Measurements from ENCODE around the gene GLRX. TPM values are rescaled to one million over a fixed set of nuclear protein-coding genes. Genes with fewer than 3 reads are reported as not detected.
"Not testable (repeated sequence)": the region's sequence is repeated elsewhere in the genome, so short reads cannot be mapped to it uniquely, and the experiment has no call there.

Gene GLRX
- total RNA-seq, 2 experiments from 2014 or later: 52.9 to 80.5 TPM

GRCh38 chr5:95870105-95870672 is 47.7 kb upstream of the GLRX start:
- ChIA-PET POLR2A (interaction anchor here (0.6 to 1.3 kb wide), 4 partner anchors 9 to 447 kb away, joined by 3 to 8 read pairs (median 4); no protein-coding TSS in a partner anchor), CTCF (ENCODE audit: unreplicated experiment) (no interaction called here)
- H3K9me3 ChIP-seq (ENCODE audit: low read length): no peaks in the 10 kb centered on the region
- intact Hi-C loops (cut with micrococcal nuclease; ENCODE audit: unreplicated experiment): no loop called here
- no peak for DNase-seq (ENCODE audit: low spot score)
- peaks cover 13% of the 10 kb centered on the region for H3K4me1 ChIP-seq (ENCODE audit: insufficient read depth, low read length, poor library complexity, severe bottlenecking)
- H3K36me3 ChIP-seq (ENCODE audit: insufficient read depth, low read length): no peaks in the 10 kb centered on the region
- no TSS peak for BruUV-seq (replicated peaks)
- H4K20me1 ChIP-seq (ENCODE audit: insufficient read depth, low read length): no peaks in the 10 kb centered on the region
- H3K79me2 ChIP-seq (ENCODE audit: insufficient read depth, low read depth, low read length): no peaks in the 10 kb centered on the region
- H3K4me2 ChIP-seq (ENCODE audit: low read length): no peak overlapping the region
- H3K4me3 ChIP-seq (ENCODE audit: low read depth, low read length, poor library complexity, severe bottlenecking): no peak overlapping the region
- H3K27ac ChIP-seq (ENCODE audit: low read depth, low read length, poor library complexity, severe bottlenecking): no peak overlapping the region
- H3K9me2 ChIP-seq (ENCODE audit: insufficient read depth, low read length): no peaks in the 10 kb centered on the region
- TF ChIP-seq CTCF (conservative IDR thresholded peaks at IDR 0.05; ENCODE audit: low read length) (no peak), EZH2phosphoT487 (IDR thresholded peaks at IDR 0.05; ENCODE audit: borderline replicate concordance, low read depth, low read length) (no peak)
- peak overlapping the region; percentile 1; the same call in 1 of the 2 replicates for H2AFZ ChIP-seq (ENCODE audit: low read length)

GRCh38 chr5:95869173-95869855 is 46.8 kb upstream of the GLRX start:
- BruUV-seq (replicated peaks); H3K4me3 ChIP-seq (ENCODE audit: low read depth, low read length, poor library complexity, severe bottlenecking): not testable (repeated sequence)
- peak; percentile 31 for DNase-seq (ENCODE audit: low spot score)

DNA sequence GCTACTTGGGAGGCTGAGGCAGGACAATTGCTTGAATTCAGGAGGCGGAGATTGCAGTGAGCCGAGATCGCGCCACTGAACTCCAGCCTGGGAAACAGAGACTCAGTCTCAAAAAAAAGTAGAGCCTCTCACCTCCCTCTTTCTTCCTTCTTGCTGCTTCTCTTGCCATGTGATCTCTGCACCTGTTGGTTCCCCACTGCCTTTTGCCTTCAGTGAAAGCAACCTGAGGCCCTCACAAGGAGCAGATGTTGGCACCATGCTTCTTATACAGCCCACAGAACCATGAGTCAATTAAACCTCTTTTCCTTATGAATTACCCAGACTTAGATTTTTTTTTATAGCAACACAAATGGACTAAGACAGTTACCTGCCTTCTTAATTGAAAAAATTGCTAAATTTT is 45.6 kb upstream of the GLRX start:
- CTCF ChIA-PET (ENCODE audit: unreplicated experiment): no interaction called here
- H3K4me2 ChIP-seq (ENCODE audit: low read length): no peak overlapping the region
- TF ChIP-seq CTCF (conservative IDR thresholded peaks at IDR 0.05; ENCODE audit: low read length) (no peak), EZH2phosphoT487 (IDR thresholded peaks at IDR 0.05; ENCODE audit: borderline replicate concordance, low read depth, low read length) (no peak)
- H3K79me2 ChIP-seq (ENCODE audit: insufficient read depth, low read depth, low read length): no peaks in the 10 kb centered on the region
- intact Hi-C loops (cut with micrococcal nuclease; ENCODE audit: unreplicated experiment): no loop called here
- no peak for DNase-seq (ENCODE audit: low spot score)
- no peaks in the 10 kb centered on the region for H4K20me1 ChIP-seq (ENCODE audit: insufficient read depth, low read length)
- no peaks in the 10 kb centered on the region for H3K9me3 ChIP-seq (ENCODE audit: low read length)
- no peak overlapping the region for H3K4me3 ChIP-seq (ENCODE audit: low read depth, low read length, poor library complexity, severe bottlenecking)
- POLR2A ChIA-PET: no interaction called here
- H3K36me3 ChIP-seq (ENCODE audit: insufficient read depth, low read length): no peaks in the 10 kb centered on the region
- H3K4me1 ChIP-seq (ENCODE audit: insufficient read depth, low read length, poor library complexity, severe bottlenecking): peaks cover 13% of the 10 kb centered on the region
- H3K27ac ChIP-seq (ENCODE audit: low read depth, low read length, poor library complexity, severe bottlenecking): no peak overlapping the region
- BruUV-seq (replicated peaks): no TSS peak
- H2AFZ ChIP-seq (ENCODE audit: low read length): no peak overlapping the region
- H3K9me2 ChIP-seq (ENCODE audit: insufficient read depth, low read length): no peaks in the 10 kb centered on the region

More at GRCh38 chr5:95869173-95869855, 46.8 kb upstream of the GLRX start:
- CTCF ChIA-PET (ENCODE audit: unreplicated experiment); H4K20me1 ChIP-seq (ENCODE audit: insufficient read depth, low read length); H3K9me3 ChIP-seq (ENCODE audit: low read length); H3K36me3 ChIP-seq (ENCODE audit: insufficient read depth, low read length); H3K27ac ChIP-seq (ENCODE audit: low read depth, low read length, poor library complexity, severe bottlenecking); H3K79me2 ChIP-seq (ENCODE audit: insufficient read depth, low read depth, low read length); H3K9me2 ChIP-seq (ENCODE audit: insufficient read depth, low read length); H2AFZ ChIP-seq (ENCODE audit: low read length); intact Hi-C loops (cut with micrococcal nuclease; ENCODE audit: unreplicated experiment): not testable (repeated sequence)
- peaks cover 13% of the 10 kb centered on the region for H3K4me1 ChIP-seq (ENCODE audit: insufficient read depth, low read length, poor library complexity, severe bottlenecking)
- POLR2A ChIA-PET: interaction anchor here (0.6 to 1.3 kb wide), 6 partner anchors 9 to 448 kb away, joined by 3 to 8 read pairs (median 4); no protein-coding TSS in a partner anchor
- peak overlapping the region; percentile 43 for H3K4me2 ChIP-seq (ENCODE audit: low read length)
